HL-60 (cell line): ENCODE data around the gene SNRNP25.
"Not testable (repeated sequence)": the region's sequence is repeated elsewhere in the genome, so short reads cannot be mapped to it uniquely, and the experiment has no call there.

Experiments
- GABPA ChIP-seq: IDR thresholded peaks from 2 replicates; pipeline ENCODE4 v1.6.1; 2012; ENCODE audit warnings: low read depth
- POLR2AphosphoS5 ChIP-seq: IDR thresholded peaks from 2 replicates; pipeline ENCODE4 v1.6.1; 2012; ENCODE audit warnings: low read depth
- SPI1 ChIP-seq: IDR thresholded peaks from 2 replicates; pipeline ENCODE4 v1.6.1; 2012; ENCODE audit warnings: low read depth, mild to moderate bottlenecking, borderline replicate concordance
- TF ChIP-seq, protein P1 (sequence below): IDR thresholded peaks from one replicate; pipeline ENCODE4 v1.5.1; 2011; ENCODE audit warnings: low read length, control low read depth, inconsistent platforms; ENCODE audit not compliant: insufficient read depth

DNA sequence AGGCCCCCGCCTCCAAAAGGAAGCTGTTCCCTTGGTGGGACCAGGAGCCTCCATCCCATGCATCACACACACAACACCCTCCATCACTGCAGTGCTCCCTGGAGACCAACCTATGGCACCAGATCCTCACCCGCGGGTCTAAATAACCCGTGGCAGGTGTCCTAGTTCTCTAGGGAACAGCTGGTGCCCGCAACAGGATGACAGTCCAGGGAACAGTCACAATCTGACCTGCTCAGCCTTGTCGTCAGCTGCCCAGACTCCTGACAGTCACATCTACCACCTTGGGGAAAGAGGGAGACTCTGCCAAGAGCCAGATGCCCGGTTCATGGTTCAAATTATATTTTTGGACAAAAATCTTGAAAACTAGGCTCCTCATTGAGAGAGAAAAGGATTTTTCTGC, 23.0 kb upstream of the SNRNP25 start:
- TF ChIP-seq, protein P1, sequence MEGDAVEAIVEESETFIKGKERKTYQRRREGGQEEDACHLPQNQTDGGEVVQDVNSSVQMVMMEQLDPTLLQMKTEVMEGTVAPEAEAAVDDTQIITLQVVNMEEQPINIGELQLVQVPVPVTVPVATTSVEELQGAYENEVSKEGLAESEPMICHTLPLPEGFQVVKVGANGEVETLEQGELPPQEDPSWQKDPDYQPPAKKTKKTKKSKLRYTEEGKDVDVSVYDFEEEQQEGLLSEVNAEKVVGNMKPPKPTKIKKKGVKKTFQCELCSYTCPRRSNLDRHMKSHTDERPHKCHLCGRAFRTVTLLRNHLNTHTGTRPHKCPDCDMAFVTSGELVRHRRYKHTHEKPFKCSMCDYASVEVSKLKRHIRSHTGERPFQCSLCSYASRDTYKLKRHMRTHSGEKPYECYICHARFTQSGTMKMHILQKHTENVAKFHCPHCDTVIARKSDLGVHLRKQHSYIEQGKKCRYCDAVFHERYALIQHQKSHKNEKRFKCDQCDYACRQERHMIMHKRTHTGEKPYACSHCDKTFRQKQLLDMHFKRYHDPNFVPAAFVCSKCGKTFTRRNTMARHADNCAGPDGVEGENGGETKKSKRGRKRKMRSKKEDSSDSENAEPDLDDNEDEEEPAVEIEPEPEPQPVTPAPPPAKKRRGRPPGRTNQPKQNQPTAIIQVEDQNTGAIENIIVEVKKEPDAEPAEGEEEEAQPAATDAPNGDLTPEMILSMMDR: not testable (repeated sequence)
- TF ChIP-seq POLR2AphosphoS5, GABPA, SPI1: not testable (repeated sequence)
